ENCODE data around the gene DPM1.

DPM1 gene

GRCh38 chr20:50932016-50932485, 26.3 kb downstream of the DPM1 start:
- DNase-seq (ENCODE audit: low read depth, low spot score) = no peak
- in situ Hi-C loops (cut with HindIII; ENCODE audit: low sequenced_read_pairs) = no loop called here
- H3K4me3 ChIP-seq (ENCODE audit: low read depth, low read length) = peak overlapping the region; percentile 89
- TF ChIP-seq, protein P1, sequence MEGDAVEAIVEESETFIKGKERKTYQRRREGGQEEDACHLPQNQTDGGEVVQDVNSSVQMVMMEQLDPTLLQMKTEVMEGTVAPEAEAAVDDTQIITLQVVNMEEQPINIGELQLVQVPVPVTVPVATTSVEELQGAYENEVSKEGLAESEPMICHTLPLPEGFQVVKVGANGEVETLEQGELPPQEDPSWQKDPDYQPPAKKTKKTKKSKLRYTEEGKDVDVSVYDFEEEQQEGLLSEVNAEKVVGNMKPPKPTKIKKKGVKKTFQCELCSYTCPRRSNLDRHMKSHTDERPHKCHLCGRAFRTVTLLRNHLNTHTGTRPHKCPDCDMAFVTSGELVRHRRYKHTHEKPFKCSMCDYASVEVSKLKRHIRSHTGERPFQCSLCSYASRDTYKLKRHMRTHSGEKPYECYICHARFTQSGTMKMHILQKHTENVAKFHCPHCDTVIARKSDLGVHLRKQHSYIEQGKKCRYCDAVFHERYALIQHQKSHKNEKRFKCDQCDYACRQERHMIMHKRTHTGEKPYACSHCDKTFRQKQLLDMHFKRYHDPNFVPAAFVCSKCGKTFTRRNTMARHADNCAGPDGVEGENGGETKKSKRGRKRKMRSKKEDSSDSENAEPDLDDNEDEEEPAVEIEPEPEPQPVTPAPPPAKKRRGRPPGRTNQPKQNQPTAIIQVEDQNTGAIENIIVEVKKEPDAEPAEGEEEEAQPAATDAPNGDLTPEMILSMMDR (IDR thresholded peaks at IDR 0.05; ENCODE audit: low read depth, low read length) = no peak

DNA sequence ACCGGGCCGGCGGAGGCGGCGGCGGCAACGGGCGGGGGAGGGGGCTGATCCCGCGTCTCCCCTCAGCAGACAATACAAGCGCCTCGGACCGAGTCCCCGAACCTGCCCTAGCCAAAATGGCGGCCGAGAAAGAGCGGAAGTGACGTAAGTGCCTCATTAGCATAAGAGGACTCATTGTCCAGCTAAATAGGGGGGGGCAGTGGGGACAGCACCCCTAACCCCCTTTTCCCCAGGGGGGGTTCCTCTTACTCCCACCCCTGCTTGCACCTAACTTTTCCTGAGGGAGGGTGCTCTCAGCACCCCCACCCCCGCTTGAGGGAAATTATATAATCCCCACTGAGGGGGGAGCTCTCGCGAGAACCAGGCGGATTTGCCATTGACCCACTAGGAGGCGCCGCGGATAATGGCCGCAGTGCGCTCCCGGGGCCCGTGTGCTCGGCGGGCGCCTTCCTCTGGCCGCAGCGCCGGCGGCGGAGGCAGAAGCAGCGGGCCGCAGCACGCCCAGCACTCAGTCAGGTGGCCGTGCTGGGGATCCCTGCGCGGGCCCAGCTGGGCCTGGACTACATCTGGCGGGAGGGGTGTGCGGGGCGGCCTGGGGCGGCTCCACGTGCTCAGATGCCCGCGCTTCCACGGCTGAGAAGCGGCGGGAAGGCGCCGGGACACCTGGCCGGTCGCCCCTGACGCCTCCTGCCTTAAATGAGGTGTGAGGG, 26.9 kb downstream of the DPM1 start, which contains the start of gene ADNP:
Gene ADNP (minus strand): TSS at position 132 of the 710 bp plus-strand sequence. CDS start 27,441 bp downstream, outside the sequence.
- peak; percentile 95 for DNase-seq (ENCODE audit: low read depth, low spot score)
- in situ Hi-C loops (cut with HindIII; ENCODE audit: low sequenced_read_pairs) = no loop called here
- peak within 1 kb of the TSS; percentile 89 for H3K4me3 ChIP-seq (ENCODE audit: low read depth, low read length)
- TF ChIP-seq, protein P1 (IDR thresholded peaks at IDR 0.05; ENCODE audit: low read depth, low read length) = peak; percentile 61

- peak overlapping the region; percentile 89 for H3K4me3 ChIP-seq (ENCODE audit: low read depth, low read length)
- DNase-seq (ENCODE audit: low read depth, low spot score) = no peak
- in situ Hi-C loops (cut with HindIII; ENCODE audit: low sequenced_read_pairs) = no loop called here
- TF ChIP-seq, protein P1 (IDR thresholded peaks at IDR 0.05; ENCODE audit: low read depth, low read length) = no peak
These were observed 27.4 kb downstream of the DPM1 start for GRCh38 chr20:50930976-50931305.

DNA sequence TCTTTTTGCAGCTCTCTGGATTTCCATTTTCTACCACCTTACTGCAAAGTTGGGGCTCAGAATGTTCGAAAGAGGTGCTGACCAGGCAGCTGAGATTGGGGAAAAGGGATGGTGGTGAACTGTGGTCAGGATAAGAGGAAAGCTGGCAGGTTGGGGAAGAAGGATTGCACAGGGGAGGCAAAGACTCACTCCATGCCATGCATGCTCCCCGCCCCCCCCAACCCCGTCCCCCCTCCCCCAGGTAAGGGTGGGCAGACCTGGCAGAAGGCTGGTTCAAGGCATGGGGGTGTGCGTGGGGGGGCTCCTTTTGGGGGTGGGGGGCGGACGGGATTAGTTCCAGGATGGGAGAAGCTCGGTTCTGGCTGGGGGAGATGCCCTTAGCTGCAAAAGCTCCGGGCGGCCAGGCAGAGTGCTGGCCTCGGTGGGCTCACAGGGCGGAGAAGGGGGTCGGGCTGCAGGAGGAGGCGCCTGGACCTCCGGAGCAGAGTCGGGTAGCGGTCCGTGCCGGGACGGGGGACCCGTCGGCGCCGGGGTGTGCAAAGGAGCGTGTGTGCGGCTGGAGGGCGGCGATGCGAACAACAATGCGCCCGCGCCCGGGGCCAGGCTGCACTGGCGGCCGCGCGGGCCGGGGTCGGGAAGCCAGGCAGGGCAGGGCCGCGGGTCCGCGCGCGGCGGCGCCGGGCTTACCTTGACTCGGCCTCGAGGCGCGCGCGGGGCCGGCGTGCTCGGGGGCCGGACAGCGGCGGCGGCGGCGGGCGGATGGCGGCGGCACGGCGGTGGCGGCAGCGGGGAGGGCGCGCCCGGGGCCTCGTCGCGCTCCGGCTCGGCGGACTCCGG, 28.0 kb downstream of the DPM1 start:
- no peak for DNase-seq (ENCODE audit: low read depth, low spot score)
- peak overlapping the region; percentile 89 for H3K4me3 ChIP-seq (ENCODE audit: low read depth, low read length)
- TF ChIP-seq, protein P1 (IDR thresholded peaks at IDR 0.05; ENCODE audit: low read depth, low read length) = no peak
- in situ Hi-C loops (cut with HindIII; ENCODE audit: low sequenced_read_pairs) = no loop called here

GRCh38 chr20:50929299-50930138, 28.8 kb downstream of the DPM1 start:
- TF ChIP-seq, protein P1 (IDR thresholded peaks at IDR 0.05; ENCODE audit: low read depth, low read length) = peak; percentile 97
- in situ Hi-C loops (cut with HindIII; ENCODE audit: low sequenced_read_pairs) = no loop called here
- H3K4me3 ChIP-seq (ENCODE audit: low read depth, low read length) = peak overlapping the region; percentile 89
- peak; percentile 96 for DNase-seq (ENCODE audit: low read depth, low spot score)

DNA sequence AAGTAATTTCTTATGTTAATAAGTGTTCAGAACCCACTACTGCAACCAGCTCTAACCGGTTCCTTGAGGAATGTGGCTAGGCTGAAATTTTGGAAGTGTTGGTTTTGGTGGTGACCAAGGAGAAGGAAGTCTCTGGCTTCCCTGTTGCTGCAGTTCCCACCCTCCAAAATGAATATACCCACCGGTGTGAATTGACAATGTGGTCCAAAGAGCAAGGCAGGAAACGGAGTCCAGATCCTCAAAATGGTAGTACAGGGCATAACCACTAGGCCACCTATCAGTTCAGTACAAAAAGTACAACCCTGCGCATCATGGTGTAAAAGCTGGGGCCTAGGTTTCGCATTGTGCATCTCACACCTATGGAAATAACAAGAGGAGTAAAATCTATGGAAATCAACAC, 29.9 kb downstream of the DPM1 start:
- TF ChIP-seq, protein P1 (IDR thresholded peaks at IDR 0.05; ENCODE audit: low read depth, low read length) = no peak
- in situ Hi-C loops (cut with HindIII; ENCODE audit: low sequenced_read_pairs) = no loop called here
- H3K4me3 ChIP-seq (ENCODE audit: low read depth, low read length) = peak overlapping the region; percentile 89
- no peak for DNase-seq (ENCODE audit: low read depth, low spot score)
